ENCODE measurements around the gene FAR1. TPM values are rescaled to one million over a fixed set of nuclear protein-coding genes. Genes with fewer than 3 reads are reported as not detected.
A peak's percentile ranks its signal among the peaks of the same experiment; 100 is the strongest.

Gene FAR1
- total RNA-seq, 4 donors from 2014 or later, result 29.3 to 50.3 (median 35.0) TPM

DNA sequence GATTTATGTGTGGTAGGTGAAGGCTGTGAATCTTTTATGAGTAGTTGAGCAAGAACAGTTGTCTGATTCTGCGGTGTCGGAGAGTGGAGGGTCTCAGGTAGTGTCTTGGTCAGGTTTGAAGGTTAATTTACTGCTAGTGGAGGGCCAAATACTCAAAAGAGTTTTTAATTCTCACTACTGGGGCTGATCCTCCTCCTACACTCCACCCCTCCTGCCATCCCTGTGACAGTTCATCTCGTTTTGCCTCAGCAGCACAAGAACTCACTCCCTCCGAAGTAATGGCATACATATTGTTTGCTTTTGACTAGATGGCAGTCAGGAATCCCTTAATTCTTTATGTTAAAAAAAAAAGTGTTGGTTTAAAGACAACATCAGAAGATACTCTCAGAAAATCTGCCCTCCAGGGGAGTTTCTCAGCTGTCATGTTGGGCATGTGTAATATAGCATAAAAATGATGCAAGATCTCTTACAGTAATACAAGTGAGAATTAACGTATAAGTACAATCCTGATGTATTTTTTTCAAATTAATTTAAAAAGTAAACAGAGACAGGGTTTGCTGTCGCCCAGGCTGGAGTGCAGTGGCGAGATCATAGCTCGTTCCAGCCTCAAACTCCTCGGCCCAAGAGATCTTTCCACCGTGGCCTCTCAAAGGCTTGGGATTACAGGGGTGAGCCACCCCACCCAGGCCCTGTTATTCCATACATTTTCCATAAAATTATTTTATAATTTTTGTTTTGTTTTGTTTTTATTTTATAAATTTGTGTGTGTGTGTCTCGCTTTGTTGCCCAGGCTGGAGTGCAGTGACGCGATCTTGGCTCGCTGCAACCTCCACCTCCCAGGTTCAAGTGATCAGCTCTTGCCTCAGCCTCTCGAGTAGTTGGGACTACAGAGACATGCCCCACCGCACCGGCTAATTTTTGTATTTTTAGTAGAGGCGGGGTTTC is 1.3 kb downstream of the FAR1 start:
- H3K27me3 ChIP-seq, result no peaks in the 10 kb centered on the region
- TF ChIP-seq POLR2AphosphoS5 (IDR thresholded peaks at IDR 0.05), result no peak
- TF ChIP-seq POLR2A (IDR thresholded peaks at IDR 0.05; ENCODE audit: low read depth), result no peak
- TF ChIP-seq, protein P1, sequence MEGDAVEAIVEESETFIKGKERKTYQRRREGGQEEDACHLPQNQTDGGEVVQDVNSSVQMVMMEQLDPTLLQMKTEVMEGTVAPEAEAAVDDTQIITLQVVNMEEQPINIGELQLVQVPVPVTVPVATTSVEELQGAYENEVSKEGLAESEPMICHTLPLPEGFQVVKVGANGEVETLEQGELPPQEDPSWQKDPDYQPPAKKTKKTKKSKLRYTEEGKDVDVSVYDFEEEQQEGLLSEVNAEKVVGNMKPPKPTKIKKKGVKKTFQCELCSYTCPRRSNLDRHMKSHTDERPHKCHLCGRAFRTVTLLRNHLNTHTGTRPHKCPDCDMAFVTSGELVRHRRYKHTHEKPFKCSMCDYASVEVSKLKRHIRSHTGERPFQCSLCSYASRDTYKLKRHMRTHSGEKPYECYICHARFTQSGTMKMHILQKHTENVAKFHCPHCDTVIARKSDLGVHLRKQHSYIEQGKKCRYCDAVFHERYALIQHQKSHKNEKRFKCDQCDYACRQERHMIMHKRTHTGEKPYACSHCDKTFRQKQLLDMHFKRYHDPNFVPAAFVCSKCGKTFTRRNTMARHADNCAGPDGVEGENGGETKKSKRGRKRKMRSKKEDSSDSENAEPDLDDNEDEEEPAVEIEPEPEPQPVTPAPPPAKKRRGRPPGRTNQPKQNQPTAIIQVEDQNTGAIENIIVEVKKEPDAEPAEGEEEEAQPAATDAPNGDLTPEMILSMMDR (IDR thresholded peaks at IDR 0.05), result no peak
- no peak for TF ChIP-seq EP300 (IDR thresholded peaks at IDR 0.05)
- H3K9me3 ChIP-seq, result no peaks in the 10 kb centered on the region
- DNase-seq (ENCODE audit: extremely low spot score), result no peak
- H3K4me3 ChIP-seq, result peak overlapping the region; percentile 82 to 99 (median 94)
- WGBS, result 65% methylated on average over 18 of the region's 18 CpGs
- intact Hi-C loops (cut with DNase I), result no loop called here
- peak overlapping the region; percentile 89 to 95 (median 90) for H3K27ac ChIP-seq (replicated peaks in 1 of 4)
- peaks cover 16 to 41% (median 28%) of the 10 kb centered on the region in 4 donors for H3K4me1 ChIP-seq
- H3K36me3 ChIP-seq, result no peaks in the 10 kb centered on the region

DNA sequence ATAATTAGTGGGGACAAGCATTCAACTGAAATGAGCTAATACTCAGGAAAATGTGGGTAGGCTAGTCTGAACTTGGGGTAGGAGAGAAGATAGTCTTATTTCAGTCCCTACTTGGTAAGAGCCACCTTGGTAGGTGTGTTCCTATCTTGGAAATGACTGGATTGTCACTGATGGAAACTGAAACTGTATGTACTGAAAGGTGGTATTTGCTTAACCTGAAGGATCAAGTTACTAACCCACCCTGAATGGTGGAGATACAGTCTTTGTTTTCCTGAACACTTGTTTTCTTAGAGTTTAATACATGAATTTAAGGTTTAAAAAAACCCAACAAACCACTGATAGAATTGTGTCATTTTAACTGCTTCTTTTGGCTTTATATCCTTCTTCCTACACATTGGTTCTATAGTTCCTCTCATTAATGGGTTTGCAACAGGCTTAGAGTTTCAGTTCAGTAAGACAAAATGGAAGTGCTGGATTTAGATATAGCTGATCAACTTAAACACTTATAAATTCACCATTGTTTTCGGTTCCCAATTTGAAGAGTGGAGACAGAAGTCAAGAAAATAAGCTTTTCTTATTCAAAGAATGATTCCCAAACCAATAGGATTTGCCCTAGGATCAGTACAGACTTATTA is 4.2 kb downstream of the FAR1 start:
- Histone ChIP-seq H3K27me3 (no peaks in the 10 kb centered on the region), H3K36me3 (no peaks in the 10 kb centered on the region), H3K27ac (replicated peaks in 1 of 4) (no peak overlapping the region), H3K4me3 (no peak overlapping the region), H3K4me1 (peaks cover 24 to 50% (median 37%) of the 10 kb centered on the region in 4 donors), H3K9me3 (no peaks in the 10 kb centered on the region)
- TF ChIP-seq POLR2A (IDR thresholded peaks at IDR 0.05; ENCODE audit: low read depth), result no peak
- TF ChIP-seq, protein P1 (IDR thresholded peaks at IDR 0.05), result no peak
- no peak for TF ChIP-seq EP300 (IDR thresholded peaks at IDR 0.05)
- no peak for TF ChIP-seq POLR2AphosphoS5 (IDR thresholded peaks at IDR 0.05)
- 84% methylated on average over 1 of the region's 1 CpG for WGBS
- no peak for DNase-seq (ENCODE audit: extremely low spot score)
- intact Hi-C loops (cut with DNase I), result no loop called here

DNA sequence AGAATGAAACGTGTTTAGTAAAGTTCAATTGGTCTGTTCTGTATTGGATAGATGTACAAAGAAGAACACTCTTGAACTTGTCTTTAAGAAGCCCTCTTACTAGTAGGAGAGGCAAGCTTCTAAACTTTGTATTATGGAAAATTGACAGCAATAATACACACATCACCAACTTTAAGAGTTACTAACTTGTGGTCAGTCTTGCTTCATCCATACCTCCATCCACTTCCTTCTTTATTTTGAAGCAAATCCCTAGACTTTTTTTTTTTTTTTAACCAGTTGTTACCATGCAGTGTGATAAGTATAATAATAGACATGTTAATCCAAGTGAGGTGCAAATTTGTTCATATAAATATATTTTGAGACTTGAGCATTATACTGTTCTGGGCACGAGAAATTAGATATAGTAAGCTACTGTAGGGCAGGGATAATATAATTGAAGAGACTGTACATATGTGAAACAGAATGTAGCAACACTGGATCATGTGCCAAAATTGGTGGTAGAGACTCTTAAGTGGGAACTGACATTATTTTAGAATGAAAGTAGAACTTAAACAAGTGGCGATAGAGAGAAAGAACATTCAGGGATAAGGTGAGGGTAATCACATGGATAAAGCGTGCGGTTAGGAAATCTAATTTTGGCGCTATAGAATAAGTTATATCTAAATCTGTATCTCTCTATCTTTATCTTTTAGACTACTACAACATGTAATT is 6.5 kb downstream of the FAR1 start:
- no peaks in the 10 kb centered on the region for H3K36me3 ChIP-seq
- intact Hi-C loops (cut with DNase I), result no loop called here
- H3K9me3 ChIP-seq, result no peaks in the 10 kb centered on the region
- no peak overlapping the region for H3K27ac ChIP-seq (replicated peaks in 1 of 4)
- TF ChIP-seq EP300 (IDR thresholded peaks at IDR 0.05) (no peak), POLR2AphosphoS5 (IDR thresholded peaks at IDR 0.05) (no peak), POLR2A (IDR thresholded peaks at IDR 0.05; ENCODE audit: low read depth) (no peak)
- TF ChIP-seq, protein P1 (IDR thresholded peaks at IDR 0.05), result no peak
- no peak for DNase-seq (ENCODE audit: extremely low spot score)
- H3K4me3 ChIP-seq, result peak overlapping the region in 1 of 4 donors; percentile 6
- no peaks in the 10 kb centered on the region for H3K27me3 ChIP-seq
- 84% methylated on average over 6 of the region's 6 CpGs for WGBS
- H3K4me1 ChIP-seq, result peaks cover 16 to 45% (median 31%) of the 10 kb centered on the region in 4 donors

DNA sequence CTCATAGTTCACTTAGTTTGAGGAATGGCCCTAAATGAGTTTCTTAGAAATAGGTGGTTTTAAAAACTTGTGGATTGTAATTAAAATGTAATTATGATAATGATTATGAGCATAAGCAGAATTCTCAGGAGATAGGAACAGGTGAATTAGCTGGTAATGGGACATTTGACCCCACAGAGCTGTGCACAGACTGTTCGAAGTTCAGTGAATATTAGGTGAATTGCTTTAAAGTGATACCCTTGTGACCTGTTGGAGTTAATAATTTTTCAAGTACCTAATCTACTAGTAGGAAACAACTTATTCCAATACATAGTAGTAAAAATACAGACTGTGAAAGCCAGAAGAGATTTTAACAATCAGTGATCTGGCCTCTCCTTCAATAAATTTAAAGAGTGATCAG is 8.1 kb downstream of the FAR1 start:
- Histone ChIP-seq H3K4me3 (no peak overlapping the region), H3K9me3 (no peaks in the 10 kb centered on the region), H3K4me1 (peaks cover 10 to 39% (median 32%) of the 10 kb centered on the region in 4 donors), H3K27ac (replicated peaks in 1 of 4) (no peak overlapping the region), H3K36me3 (no peaks in the 10 kb centered on the region), H3K27me3 (no peaks in the 10 kb centered on the region)
- no peak for DNase-seq (ENCODE audit: extremely low spot score)
- TF ChIP-seq EP300 (IDR thresholded peaks at IDR 0.05) (no peak), POLR2AphosphoS5 (IDR thresholded peaks at IDR 0.05) (no peak), POLR2A (IDR thresholded peaks at IDR 0.05; ENCODE audit: low read depth) (no peak)
- TF ChIP-seq, protein P1 (IDR thresholded peaks at IDR 0.05), result no peak
- intact Hi-C loops (cut with DNase I), result no loop called here
- 100% methylated on average over 1 of the region's 1 CpG for WGBS

All from esophagus muscularis mucosa (tissue), 4 donors.